HS-5 (cell line): ENCODE results near the gene GDI2.

Source experiments
- DNase-seq: peaks from one replicate; pipeline ENCODE4 v3.0.0-alpha.2; 2012; ENCODE audit warnings: low read depth

Gene GDI2

GRCh38 chr10:5742116-5742515 lies 71.1 kb downstream of the GDI2 start:
- no peak for DNase-seq

GRCh38 chr10:5741276-5741675 lies 72.0 kb downstream of the GDI2 start:
- no peak for DNase-seq

GRCh38 chr10:5738427-5738826 lies 74.8 kb downstream of the GDI2 start:
- DNase-seq, result no peak

GRCh38 chr10:5737352-5737751 lies 75.9 kb downstream of the GDI2 start:
- DNase-seq, result no peak

GRCh38 chr10:5736591-5736990 lies 76.6 kb downstream of the GDI2 start:
- no peak for DNase-seq

- no peak for DNase-seq
Observed at GRCh38 chr10:5735119-5735518, 78.1 kb downstream of the GDI2 start.

- DNase-seq, result no peak
Observed at GRCh38 chr10:5732141-5732540, 81.1 kb downstream of the GDI2 start.

- no peak for DNase-seq
Observed at GRCh38 chr10:5731559-5731958, 81.7 kb downstream of the GDI2 start.

GRCh38 chr10:5730766-5731165 lies 82.5 kb downstream of the GDI2 start:
- no peak for DNase-seq

- DNase-seq, result no peak
Observed at GRCh38 chr10:5723692-5724091, 89.5 kb downstream of the GDI2 start.

- no peak for DNase-seq
Observed at GRCh38 chr10:5720182-5720581, 93.1 kb downstream of the GDI2 start.

- DNase-seq, result no peak
Observed at GRCh38 chr10:5719546-5719945, 93.7 kb downstream of the GDI2 start.
